SK-N-SH (cell line): ENCODE measurements around the gene ZDHHC24. TPM values are rescaled to one million over a fixed set of nuclear protein-coding genes. Genes with fewer than 3 reads are reported as not detected.
A peak's percentile ranks its signal among the peaks of the same experiment; 100 is the strongest.

Source experiments
- CTCF ChIA-PET: fragments of 300-600, 350-600 bp; formaldehyde crosslinking; extraction: SDS; loops from one replicate; lab custom pipeline; 2021; lab: Yijun Ruan, JAX
- POLR2A ChIA-PET: fragments of 350-600 bp; sonication (Branson Sonifier 250); formaldehyde crosslinking; extraction: SDS; loops from one replicate; lab custom pipeline; 2020; ENCODE audit warnings: antibody characterized with exemption, inconsistent platforms; lab: Yijun Ruan, JAX
- DNase-seq: peaks from one replicate; pipeline ENCODE4 v3.0.0; 2012
- H2AFZ ChIP-seq: fragments of 200-600 bp; sonication (generic); 2 replicates; pipeline ENCODE4 v1.8.1; 2016; ENCODE audit warnings: antibody characterized with exemption, mild to moderate bottlenecking, low read depth
- H3F3A ChIP-seq: fragments of 200-600 bp; sonication (generic); replicated peaks from 2 replicates; pipeline ENCODE3; 2016; ENCODE audit warnings: antibody characterized with exemption, mild to moderate bottlenecking; ENCODE audit not compliant: insufficient read depth
- H3K27ac ChIP-seq, 2 experiments: fragments of 200-500 bp in 1 of 2; fragments of 200-600 bp in 1 of 2; sonication (Bioruptor generic) in 1 of 2; sonication (generic), shearing (Covaris generic) in 1 of 2; 2 replicates each; pipeline versions ENCODE4 v1.5.1 to v1.6.1; 2014 to 2016; ENCODE audit warnings: low read depth in 2 of 2, inconsistent platforms in 1 of 2, low read length in 1 of 2, mild to moderate bottlenecking in 1 of 2, mixed read lengths in 1 of 2
- H3K27me3 ChIP-seq: fragments of 200-600 bp; sonication (generic), shearing (Covaris generic); 2 replicates; pipeline ENCODE4 v1.6.1; 2016; ENCODE audit warnings: mixed run types; ENCODE audit not compliant: insufficient read depth
- H3K36me3 ChIP-seq, 2 experiments: fragments of 200-500 bp in 1 of 2; fragments of 200-600 bp in 1 of 2; sonication (Bioruptor generic) in 1 of 2; sonication (generic) in 1 of 2; replicated peaks in 1 of 2; 2 replicates each; pipeline versions ENCODE3 to v1.5.1; 2014 to 2016; ENCODE audit warnings: low read length in 1 of 2, mild to moderate bottlenecking in 1 of 2; ENCODE audit not compliant: insufficient read depth in 2 of 2, control insufficient read depth in 1 of 2
- H3K4me1 ChIP-seq, 2 experiments: fragments of 200-500 bp in 1 of 2; fragments of 200-600 bp in 1 of 2; sonication (Bioruptor generic) in 1 of 2; sonication (generic), shearing (Covaris generic) in 1 of 2; 2 replicates each; pipeline versions ENCODE4 v1.5.1 to v1.6.1; 2014 to 2016; ENCODE audit warnings: low read depth in 1 of 2, low read length in 1 of 2, mixed run types in 1 of 2; ENCODE audit not compliant: insufficient read depth in 2 of 2, control insufficient read depth in 1 of 2
- H3K4me2 ChIP-seq: fragments of 200-600 bp; sonication (generic), shearing (Covaris generic); 2 replicates; pipeline ENCODE4 v1.6.1; 2017; ENCODE audit warnings: mixed run types
- H3K4me3 ChIP-seq, 2 experiments: fragments of 200-500 bp in 1 of 2; fragments of 200-600 bp in 1 of 2; sonication (Bioruptor generic) in 1 of 2; sonication (generic), shearing (Covaris generic) in 1 of 2; 2 replicates each; pipeline versions ENCODE4 v1.5.1 to v1.8.1; 2014 to 2016; ENCODE audit warnings: low read depth in 2 of 2, inconsistent platforms in 1 of 2, low read length in 1 of 2, mild to moderate bottlenecking in 1 of 2, mixed read lengths in 1 of 2, moderate library complexity in 1 of 2
- H3K79me2 ChIP-seq: fragments of 200-600 bp; sonication (generic); 2 replicates; pipeline ENCODE4 v1.8.1; 2017; ENCODE audit warnings: mild to moderate bottlenecking; ENCODE audit not compliant: insufficient read depth
- H3K9ac ChIP-seq: fragments of 200-600 bp; sonication (generic); 2 replicates; pipeline ENCODE4 v1.6.1; 2017; ENCODE audit warnings: mixed run types
- H3K9me2 ChIP-seq: fragments of 200-600 bp; sonication (generic); 2 replicates; pipeline ENCODE4 v1.6.1; 2017; ENCODE audit warnings: mixed run types
- H3K9me3 ChIP-seq: fragments of 200-600 bp; sonication (generic); 2 replicates; pipeline ENCODE4 v1.6.1; 2017; ENCODE audit warnings: mixed run types, mild to moderate bottlenecking, moderate library complexity
- H4K20me1 ChIP-seq: fragments of 200-600 bp; sonication (generic); 2 replicates; pipeline ENCODE4 v1.6.1; 2017; ENCODE audit warnings: mild to moderate bottlenecking, mixed run types; ENCODE audit not compliant: insufficient read depth
- CHD2 ChIP-seq: fragments of 150-350 bp; IDR thresholded peaks from 2 replicates; pipeline ENCODE4 v1.6.1; 2018; ENCODE audit warnings: low read length; ENCODE audit not compliant: partially characterized antibody
- ELF1 ChIP-seq: IDR thresholded peaks from 2 replicates; pipeline ENCODE4 v1.4.0; 2012
- EP300 ChIP-seq, 2 experiments: IDR thresholded peaks; 2 replicates each; pipeline versions ENCODE4 v1.4.0 to v1.6.1; 2012; ENCODE audit warnings: borderline replicate concordance in 1 of 2, low read depth in 1 of 2, low read length in 1 of 2
- EZH2phosphoT487 ChIP-seq: fragments of 200-600 bp; sonication (generic); IDR thresholded peaks from 2 replicates; pipeline ENCODE4 v1.6.1; 2017; ENCODE audit warnings: low read depth, mixed run types, mild to moderate bottlenecking, antibody characterized with exemption, moderate library complexity, borderline replicate concordance
- FOXM1 ChIP-seq: IDR thresholded peaks from 2 replicates; pipeline ENCODE4 v1.4.0; 2012; ENCODE audit warnings: low read depth, mild to moderate bottlenecking
- GATA2 ChIP-seq: sonication (generic); formaldehyde crosslinking; IDR thresholded peaks from 2 replicates; pipeline ENCODE4 v1.5.0; 2020; ENCODE audit warnings: mild to moderate bottlenecking, missing genetic modification reagents
- MXI1 ChIP-seq: IDR thresholded peaks from 2 replicates; pipeline ENCODE4 v1.6.1; 2012; ENCODE audit warnings: mild to moderate bottlenecking, low read depth, low read length, improper control_type of control experiment
- NFIC ChIP-seq: IDR thresholded peaks from 2 replicates; pipeline ENCODE4 v1.4.0; 2012; ENCODE audit warnings: borderline replicate concordance
- NRF1 ChIP-seq: IDR thresholded peaks from 2 replicates; pipeline ENCODE4 v1.6.1; 2012; ENCODE audit warnings: low read depth, mild to moderate bottlenecking, low read length
- PBX3 ChIP-seq: IDR thresholded peaks from 2 replicates; pipeline ENCODE4; 2012
- RAD21 ChIP-seq: IDR thresholded peaks from 2 replicates; pipeline ENCODE4 v1.6.1; 2012; ENCODE audit warnings: mild to moderate bottlenecking, low read length
- RCOR1 ChIP-seq: fragments of 150-350 bp; IDR thresholded peaks from 2 replicates; pipeline ENCODE4 v1.6.1; 2017; ENCODE audit warnings: antibody characterized with exemption, low read length
- REST ChIP-seq: IDR thresholded peaks from 2 replicates; pipeline ENCODE4 v1.6.1; 2012; ENCODE audit warnings: mild to moderate bottlenecking, low read depth, low read length, moderate library complexity
- SIN3A ChIP-seq: IDR thresholded peaks from 2 replicates; pipeline ENCODE4 v1.6.1; 2012; ENCODE audit warnings: low read depth, mild to moderate bottlenecking, low read length, moderate library complexity, borderline replicate concordance
- SMC3 ChIP-seq: IDR thresholded peaks from 2 replicates; pipeline ENCODE4 v1.6.1; 2012; ENCODE audit warnings: low read depth, low read length, improper control_type of control experiment
- TCF12 ChIP-seq: IDR thresholded peaks from 2 replicates; pipeline ENCODE4 v1.4.0; 2012
- USF1 ChIP-seq: IDR thresholded peaks from 2 replicates; pipeline ENCODE4 v1.4.0; 2012; ENCODE audit warnings: low read depth, borderline replicate concordance
- USF2 ChIP-seq: fragments of 150-350 bp; IDR thresholded peaks from 2 replicates; pipeline ENCODE4 v1.6.1; 2017; ENCODE audit warnings: antibody characterized with exemption, low read length, low read depth, borderline replicate concordance
- WGBS: methylation state at CpG from one replicate; pipeline ENCODE4 v1.1.6; 2017; ENCODE audit warnings: low lambda C conversion rate; 5-methylcytosine and 5-hydroxymethylcytosine counted together
- polyA plus RNA-seq, 3 experiments: library from polyadenylated mRNA; depleted of rRNA; stranded (reverse); fragments of >200 nt; gene quantifications; 2 replicates each; pipeline ENCODE4 v1.2.3, GENCODE V29; 2012

ZDHHC24 gene
- polyA plus RNA-seq, 1 of the 3 experiments (the other 2 are of a cell fraction) = 13.1 TPM

- DNase-seq = no peak
- Histone ChIP-seq H4K20me1 (no peaks in the 10 kb centered on the region), H3K4me1 (peaks cover 5 to 10% of the 10 kb centered on the region in 2 experiments; a peak in 2 of 4 replicates), H3K36me3 (peaks cover 3 to 11% of the 10 kb centered on the region in 2 experiments), H3K27me3 (no peaks in the 10 kb centered on the region), H3K27ac (peak overlapping the region in 1 of 2 experiments; percentile 21; a peak in 2 of 4 replicates), H2AFZ (peak overlapping the region; percentile 35; the same call in 1 of the 2 replicates), H3K4me3 (peak overlapping the region; percentile 87 to 89), H3K4me2 (peak overlapping the region; percentile 80), H3F3A (peaks cover 4% of the 10 kb centered on the region)
- 18% methylated on average over 5 of the region's 5 CpGs for WGBS
- CTCF ChIA-PET = interaction anchor here (0.6 to 1.6 kb wide), 5 partner anchors 20 to 481 kb away, joined by 3 to 5 read pairs (median 4); partner anchors contain the start of gene RBM4B
- POLR2A ChIA-PET = interaction anchor here (0.6 to 1.4 kb wide), 7 partner anchors 9 to 139 kb away, joined by 3 to 8 read pairs (median 3); partner anchors contain the start of genes ACTN3, DPP3 and ZDHHC24
- TF ChIP-seq RCOR1 = no peak
- no peak for TF ChIP-seq RAD21
- no peak for TF ChIP-seq NRF1
- TF ChIP-seq USF1 = no peak
- TF ChIP-seq ELF1 = no peak
- TF ChIP-seq NFIC = no peak
- no peak for TF ChIP-seq FOXM1
- no peak for TF ChIP-seq TCF12
- TF ChIP-seq PBX3 = no peak
- no peak for TF ChIP-seq CHD2
- no peak for TF ChIP-seq SIN3A
- TF ChIP-seq, all 33 proteins: peak for 0
- H3K9ac ChIP-seq = peak overlapping the region; percentile 70
- H3K9me3 ChIP-seq = no peaks in the 10 kb centered on the region
- H3K79me2 ChIP-seq = peaks cover 18% of the 10 kb centered on the region
- H3K9me2 ChIP-seq = no peaks in the 10 kb centered on the region
Measured at GRCh38 chr11:66510990-66511339, 34.9 kb downstream of the ZDHHC24 start.

- Histone ChIP-seq H3K9ac (peak within 1 kb of the TSS; percentile 70), H3K9me2 (no peaks in the 10 kb centered on the region), H3K36me3 (peaks cover 4 to 9% of the 10 kb centered on the region in 2 experiments), H3K27me3 (no peaks in the 10 kb centered on the region), H4K20me1 (no peaks in the 10 kb centered on the region), H3K4me3 (peak within 1 kb of the TSS; percentile 87 to 89), H3F3A (peaks cover 4% of the 10 kb centered on the region), H3K79me2 (peaks cover 18% of the 10 kb centered on the region), H2AFZ (peak within 1 kb of the TSS; percentile 85), H3K4me1 (peaks cover 5 to 10% of the 10 kb centered on the region in 2 experiments; a peak in 2 of 4 replicates), H3K9me3 (no peaks in the 10 kb centered on the region), H3K4me2 (peak within 1 kb of the TSS; percentile 80), H3K27ac (peak within 1 kb of the TSS; percentile 40 to 70)
- WGBS = 9% methylated on average over 14 of the region's 31 CpGs
- CTCF ChIA-PET = interaction anchor here (0.6 to 1.6 kb wide), 7 partner anchors 20 to 482 kb away, joined by 3 to 5 read pairs (median 4); partner anchors contain the start of gene RBM4B
- POLR2A ChIA-PET = interaction anchor here (0.6 to 1.4 kb wide), 7 partner anchors 9 to 138 kb away, joined by 3 to 8 read pairs (median 3); partner anchors contain the start of genes ACTN3, DPP3 and ZDHHC24
- DNase-seq = peak; percentile 92
- no peak; the same call in 1 of the 2 replicates for TF ChIP-seq RCOR1
- TF ChIP-seq REST = peak; percentile 69; the same call in 1 of the 2 replicates
- no peak for TF ChIP-seq EP300 (IDR thresholded peaks at IDR 0.05; ENCODE audit: borderline replicate concordance in 1 of 2, low read depth in 1 of 2, low read length in 1 of 2)
- no peak for TF ChIP-seq RAD21
- no peak for TF ChIP-seq TCF12
- no peak for TF ChIP-seq EZH2phosphoT487
- TF ChIP-seq USF1 = 0 out of 2 replicates have a peak, but pooled peaks have one; percentile 48
- no peak for TF ChIP-seq GATA2
- no peak for TF ChIP-seq SMC3
- no peak for TF ChIP-seq USF2
- peak; percentile 91 for TF ChIP-seq MXI1
- TF ChIP-seq SIN3A = peak; percentile 81; the same call in 1 of the 2 replicates
Measured at GRCh38 chr11:66510271-66510989, 35.4 kb downstream of the ZDHHC24 start, which contains the start of gene BBS1. Gene BBS1 (plus strand): TSS chr11:66510635. CDS start chr11:66510660, 25 bp downstream.
